Stomach smooth muscle (tissue), 2 donors: Measurements from ENCODE around the gene NEU1.
"Not testable (repeated sequence)": the region's sequence is repeated elsewhere in the genome, so short reads cannot be mapped to it uniquely, and the experiment has no call there.

Experiments used
- H3K27ac ChIP-seq: one replicate; pipeline ENCODE4 v1.7.0; 2013; ENCODE audit warnings: mild to moderate bottlenecking, low read length, inconsistent platforms
- H3K27me3 ChIP-seq, 2 donors: one replicate each; pipeline ENCODE4 v1.7.0; 2013; ENCODE audit warnings: low read length in 2 of 2; ENCODE audit not compliant: insufficient read depth in 2 of 2, control insufficient read depth in 1 of 2
- H3K36me3 ChIP-seq, 2 donors: one replicate each; pipeline ENCODE4 v1.7.0; 2013; ENCODE audit warnings: low read length in 2 of 2; ENCODE audit not compliant: control insufficient read depth in 2 of 2, insufficient read depth in 2 of 2
- H3K4me1 ChIP-seq: one replicate; pipeline ENCODE4 v1.7.0; 2013; ENCODE audit warnings: low read length; ENCODE audit not compliant: control insufficient read depth, insufficient read depth
- H3K4me3 ChIP-seq, 2 donors: one replicate each; pipeline ENCODE4 v1.7.0; 2013; ENCODE audit warnings: low read length in 2 of 2
- H3K9ac ChIP-seq, 2 donors: one replicate each; pipeline ENCODE4 v1.7.0; 2013; ENCODE audit warnings: low read length in 2 of 2, mild to moderate bottlenecking in 1 of 2
- H3K9me3 ChIP-seq, 2 donors: one replicate each; pipeline ENCODE4 v1.7.0; 2013; ENCODE audit warnings: low read length in 2 of 2; ENCODE audit not compliant: control insufficient read depth in 2 of 2
- donor health status: healthy.
- donor health status: Pancreatic carcinoma.

Gene NEU1

DNA sequence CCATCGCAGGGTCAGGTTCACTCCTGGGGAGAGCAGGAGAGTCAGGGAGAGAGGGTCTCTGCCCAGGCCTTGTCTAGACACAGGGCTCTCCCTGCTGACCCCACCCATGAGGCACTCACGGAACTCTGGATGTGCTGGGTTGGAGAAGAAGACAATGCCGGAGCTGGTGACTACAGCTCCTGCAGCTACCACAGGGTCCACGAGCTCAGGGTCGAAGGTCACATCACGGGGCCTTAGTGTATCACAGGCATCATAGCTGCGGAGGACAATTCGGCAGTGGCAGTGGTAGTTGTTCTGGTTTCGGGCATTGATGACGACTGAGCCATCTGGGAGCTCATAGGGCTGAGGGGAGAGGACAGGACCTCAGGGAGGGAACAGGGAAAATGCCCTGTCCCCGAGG is 2.7 kb downstream of the NEU1 start:
- Histone ChIP-seq H3K36me3 (peaks cover 24 to 30% of the 10 kb centered on the region in 2 donors), H3K4me3 (no peak overlapping the region), H3K27ac (no peak overlapping the region), H3K9ac (no peak overlapping the region), H3K9me3 (no peaks in the 10 kb centered on the region), H3K4me1 (peaks cover 24% of the 10 kb centered on the region), H3K27me3 (no peaks in the 10 kb centered on the region)

DNA sequence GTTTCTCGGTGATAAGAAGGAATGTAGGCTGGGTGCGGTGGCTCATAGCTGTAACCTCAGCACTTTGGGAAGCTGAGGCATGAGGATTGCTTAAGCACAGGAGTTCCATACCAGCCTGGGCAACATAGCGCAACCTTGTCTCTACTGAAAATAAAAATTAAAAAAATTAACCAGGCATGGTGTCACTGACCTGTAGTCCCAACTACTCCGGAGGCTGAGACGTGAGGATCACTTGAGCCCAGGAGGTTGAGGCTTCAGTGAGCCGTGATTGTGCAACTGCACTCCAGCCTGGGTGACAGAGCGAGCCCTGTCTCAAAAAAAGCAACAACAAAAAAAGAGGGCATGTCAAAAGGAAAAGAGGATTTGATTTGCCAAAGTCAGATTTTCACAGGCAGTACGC is 3.9 kb downstream of the NEU1 start:
- no peak overlapping the region for H3K4me3 ChIP-seq
- H3K4me1 ChIP-seq, result peaks cover 17% of the 10 kb centered on the region
- H3K36me3 ChIP-seq, result peaks cover 24 to 30% of the 10 kb centered on the region in 2 donors
- H3K27ac ChIP-seq, result no peak overlapping the region
- H3K27me3 ChIP-seq, result no peaks in the 10 kb centered on the region
- no peaks in the 10 kb centered on the region for H3K9me3 ChIP-seq
- H3K9ac ChIP-seq, result no peak overlapping the region

DNA sequence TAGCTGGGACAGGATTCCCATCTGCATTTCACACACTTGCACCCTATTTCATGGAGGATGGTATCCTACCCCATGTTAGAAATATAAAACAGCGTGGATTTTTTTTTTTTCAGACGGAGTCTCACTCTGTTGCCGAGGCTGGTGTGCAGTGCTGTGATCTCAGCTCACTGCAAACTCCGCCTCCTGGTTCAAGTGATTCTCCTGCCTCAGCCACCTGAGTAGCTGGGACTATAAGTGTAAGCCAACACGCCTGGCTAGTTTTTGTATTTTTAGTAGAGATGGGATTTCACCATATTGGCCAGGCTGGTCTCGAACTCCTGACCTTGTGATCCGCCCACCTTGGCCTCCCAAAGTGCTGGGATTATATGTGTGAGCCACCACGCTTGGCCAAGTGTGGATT is 4.8 kb downstream of the NEU1 start:
- Histone ChIP-seq H3K36me3 (peaks cover 24 to 30% of the 10 kb centered on the region in 2 donors), H3K4me1 (peaks cover 12% of the 10 kb centered on the region)
- H3K9ac ChIP-seq, H3K27me3 ChIP-seq, H3K4me3 ChIP-seq, H3K27ac ChIP-seq, H3K9me3 ChIP-seq: not testable (repeated sequence)

DNA sequence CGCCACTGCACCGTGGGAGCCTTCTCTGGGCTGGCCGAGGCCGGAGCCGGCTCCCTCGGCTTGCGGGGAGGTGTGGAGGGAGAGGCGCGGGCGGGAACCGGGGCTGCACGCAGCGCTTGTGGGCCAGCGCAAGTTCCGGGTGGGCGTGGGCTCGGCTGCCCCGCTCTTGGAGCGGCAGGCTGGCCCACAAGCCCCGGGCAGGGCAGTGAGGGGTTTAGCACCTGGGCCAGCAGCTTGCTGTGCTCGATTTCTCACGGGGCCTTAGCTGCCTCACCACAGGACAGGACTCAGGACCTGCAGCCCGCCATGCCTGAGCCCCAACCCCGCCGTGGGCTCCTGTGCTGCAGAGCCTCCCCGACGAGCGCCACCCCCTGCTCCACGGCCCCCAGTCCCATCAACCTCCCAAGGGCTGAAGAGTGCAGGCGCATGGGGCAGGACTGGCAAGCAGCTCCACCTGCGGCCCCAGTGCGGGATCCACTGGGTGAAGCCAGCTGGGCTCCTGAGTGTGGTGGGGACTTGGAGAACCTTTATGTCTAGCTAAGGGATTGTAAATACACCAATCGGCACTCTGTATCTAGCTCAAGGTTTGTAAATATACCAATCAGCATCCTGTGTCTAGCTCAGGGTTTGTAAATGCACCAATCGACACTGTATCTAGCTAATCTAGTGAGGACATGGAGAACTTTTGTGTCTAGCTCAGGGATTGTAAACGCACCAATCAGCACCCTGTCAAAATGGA is 10.5 kb downstream of the NEU1 start:
- not testable (repeated sequence) for H3K4me1 ChIP-seq, H3K9ac ChIP-seq, H3K27me3 ChIP-seq, H3K4me3 ChIP-seq, H3K9me3 ChIP-seq, H3K36me3 ChIP-seq, H3K27ac ChIP-seq

DNA sequence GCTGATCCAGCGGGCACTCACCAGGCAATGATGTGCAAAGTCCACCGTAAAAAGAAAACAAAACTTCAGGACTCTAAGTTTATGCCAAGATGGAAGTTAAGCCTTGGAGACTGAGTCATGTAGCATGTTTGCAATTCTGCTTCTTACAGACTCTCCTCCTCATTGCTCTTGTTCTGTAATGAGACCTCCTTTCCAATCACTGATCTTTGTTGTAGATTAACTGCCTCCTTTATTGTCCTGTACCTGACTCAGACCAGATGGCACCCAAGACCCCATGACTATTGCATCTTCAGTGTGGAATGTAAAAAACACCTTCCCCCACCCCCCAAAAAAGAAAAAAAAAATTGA is 11.2 kb downstream of the NEU1 start:
- Histone ChIP-seq H3K9ac (no peak overlapping the region), H3K9me3 (no peaks in the 10 kb centered on the region), H3K27me3 (no peaks in the 10 kb centered on the region), H3K27ac (no peak overlapping the region), H3K4me3 (no peak overlapping the region), H3K4me1 (no peaks in the 10 kb centered on the region), H3K36me3 (no peaks in the 10 kb centered on the region)

DNA sequence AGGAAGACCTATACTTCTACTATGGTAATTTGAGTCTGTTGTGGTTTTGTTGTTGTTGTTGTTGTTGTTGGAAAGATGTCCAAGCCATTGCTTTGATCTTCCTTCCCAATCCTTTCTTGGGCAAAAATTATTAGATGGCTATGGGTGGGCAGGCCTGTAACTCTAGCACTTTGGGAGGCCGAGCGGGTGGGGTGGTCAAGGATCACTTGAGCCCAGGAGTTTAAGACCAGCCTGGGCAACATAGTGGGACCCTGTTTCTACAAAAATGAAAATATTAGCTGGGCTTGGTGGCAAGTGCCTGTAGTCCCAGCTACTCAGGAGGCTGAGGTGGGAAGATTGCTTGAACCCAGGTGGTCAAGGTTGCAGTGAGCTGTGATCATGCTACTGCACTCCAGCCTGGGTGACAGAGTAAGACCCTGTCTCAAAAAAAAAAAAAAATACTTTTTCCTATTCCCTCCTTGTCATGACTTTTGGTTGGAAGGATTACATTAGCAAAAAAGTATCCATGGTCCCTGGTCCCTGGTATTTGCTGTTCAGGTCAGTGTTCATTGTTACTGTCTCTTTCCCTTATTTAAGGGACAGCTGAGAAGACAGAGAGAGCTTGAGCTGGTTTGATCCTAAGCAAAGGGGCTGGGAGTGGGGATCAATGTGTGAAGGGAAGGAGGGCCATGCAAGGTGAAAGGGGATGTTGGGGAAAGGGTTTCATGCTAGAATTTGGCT is 11.7 kb downstream of the NEU1 start:
- no peak overlapping the region for H3K9ac ChIP-seq
- H3K27ac ChIP-seq, result no peak overlapping the region
- H3K36me3 ChIP-seq, result no peaks in the 10 kb centered on the region
- no peaks in the 10 kb centered on the region for H3K9me3 ChIP-seq
- no peak overlapping the region for H3K4me3 ChIP-seq
- no peaks in the 10 kb centered on the region for H3K27me3 ChIP-seq
- H3K4me1 ChIP-seq, result no peaks in the 10 kb centered on the region

DNA sequence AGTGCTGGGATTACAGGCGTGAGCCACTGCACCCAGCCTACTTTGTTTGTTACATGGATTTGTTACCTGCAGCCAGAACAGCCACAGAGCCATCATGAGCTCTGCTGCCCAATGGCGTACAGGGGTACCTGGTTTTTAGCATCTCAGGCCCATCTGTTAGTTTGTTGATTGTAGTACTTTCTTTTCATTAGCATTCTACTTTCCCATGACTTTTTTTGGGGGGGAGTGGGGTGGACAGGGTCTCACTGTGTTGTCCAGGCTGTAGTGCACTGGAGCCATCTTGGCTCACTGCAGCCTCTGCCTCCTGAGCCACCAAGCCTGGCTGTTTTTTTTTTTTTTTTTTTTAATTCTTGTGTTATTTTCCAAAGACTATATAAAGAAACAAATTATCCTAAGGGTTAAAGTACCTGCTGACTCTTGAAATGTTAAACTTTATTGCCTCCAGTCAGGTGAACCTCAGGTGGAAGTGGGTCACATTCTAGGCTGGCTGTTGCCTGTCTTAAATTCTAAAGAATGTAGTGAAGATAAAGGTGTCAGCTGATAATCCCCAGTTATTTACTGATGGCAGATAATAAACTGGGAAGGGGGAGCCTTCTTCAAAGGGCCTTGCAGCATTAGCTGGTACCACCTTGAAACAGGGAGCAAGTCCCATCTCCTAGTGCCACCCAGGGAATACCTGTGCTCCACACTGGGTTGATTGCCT is 15.2 kb downstream of the NEU1 start:
- Histone ChIP-seq H3K4me3 (no peak overlapping the region), H3K27ac (no peak overlapping the region), H3K4me1 (no peaks in the 10 kb centered on the region), H3K27me3 (no peaks in the 10 kb centered on the region), H3K36me3 (peaks cover 0 to 11% of the 10 kb centered on the region in 2 donors), H3K9me3 (no peaks in the 10 kb centered on the region), H3K9ac (no peak overlapping the region)

DNA sequence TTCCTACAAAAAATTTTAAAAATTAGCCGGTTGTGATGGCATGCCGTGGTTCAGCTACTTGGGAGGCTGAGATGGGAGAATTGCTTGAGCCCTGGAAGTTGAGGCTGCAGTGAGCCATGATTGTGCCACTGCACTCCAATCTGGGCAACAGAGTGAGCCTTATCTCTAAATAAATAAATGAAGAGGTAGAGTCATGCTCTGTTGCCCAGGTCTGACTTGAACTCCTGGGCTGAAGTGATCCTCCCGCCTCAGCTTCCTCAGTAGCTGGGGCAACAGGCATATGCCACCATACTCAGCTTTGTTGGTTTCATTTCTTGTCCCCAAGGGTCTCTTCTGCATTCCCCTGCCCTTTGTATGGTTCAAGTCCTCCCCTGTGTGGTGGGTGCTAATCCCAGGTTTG is 18.1 kb downstream of the NEU1 start:
- Histone ChIP-seq H3K4me3 (no peak overlapping the region), H3K36me3 (peaks cover 2 to 24% of the 10 kb centered on the region in 2 donors), H3K9ac (no peak overlapping the region), H3K27me3 (no peaks in the 10 kb centered on the region), H3K27ac (no peak overlapping the region), H3K9me3 (no peaks in the 10 kb centered on the region), H3K4me1 (no peaks in the 10 kb centered on the region)

DNA sequence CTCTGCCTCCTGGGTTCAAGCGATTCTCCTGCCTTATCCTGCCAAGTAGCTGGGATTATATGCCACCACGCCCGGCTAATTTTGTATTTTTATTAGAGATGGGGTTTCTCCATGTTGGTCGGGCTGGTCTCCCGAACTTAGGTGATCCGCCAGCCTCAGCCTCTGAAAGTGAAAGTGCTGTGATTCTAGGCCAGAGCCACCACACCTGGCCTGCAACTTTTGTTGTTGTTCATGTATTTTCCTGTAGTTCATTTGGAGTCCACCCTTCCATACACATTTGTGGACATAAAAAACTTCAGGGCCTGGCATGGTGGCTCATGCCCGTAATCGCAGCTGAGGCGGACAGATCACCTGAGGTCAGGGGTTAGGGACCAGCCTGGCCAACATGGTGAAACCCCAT is 20.6 kb downstream of the NEU1 start:
- Histone ChIP-seq H3K36me3 (peaks cover 17 to 40% of the 10 kb centered on the region in 2 donors), H3K27me3 (no peaks in the 10 kb centered on the region), H3K4me1 (peaks cover 10% of the 10 kb centered on the region), H3K4me3 (no peak overlapping the region), H3K27ac (no peak overlapping the region), H3K9ac (no peak overlapping the region), H3K9me3 (no peaks in the 10 kb centered on the region)

DNA sequence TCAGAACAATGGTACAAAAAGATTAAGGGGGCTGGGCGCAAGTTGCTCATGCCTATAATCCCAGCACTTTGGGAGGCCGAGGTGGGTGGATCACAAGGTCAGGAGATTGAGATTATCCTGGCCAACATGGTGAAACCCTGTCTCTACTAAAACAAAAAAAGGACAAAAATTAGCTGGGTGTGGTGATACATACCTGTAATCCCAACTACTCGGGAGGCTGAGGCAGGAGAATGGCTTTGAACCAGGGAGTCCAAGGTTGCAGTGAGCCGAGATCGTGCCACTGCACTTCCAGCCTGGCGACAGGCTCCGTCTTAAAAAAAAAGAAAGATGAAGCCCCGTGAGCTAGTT is 22.9 kb downstream of the NEU1 start:
- Histone ChIP-seq H3K4me1 (peaks cover 28% of the 10 kb centered on the region), H3K36me3 (peaks cover 17 to 43% of the 10 kb centered on the region in 2 donors)
- not testable (repeated sequence) for H3K27ac ChIP-seq, H3K27me3 ChIP-seq, H3K9ac ChIP-seq, H3K9me3 ChIP-seq, H3K4me3 ChIP-seq

DNA sequence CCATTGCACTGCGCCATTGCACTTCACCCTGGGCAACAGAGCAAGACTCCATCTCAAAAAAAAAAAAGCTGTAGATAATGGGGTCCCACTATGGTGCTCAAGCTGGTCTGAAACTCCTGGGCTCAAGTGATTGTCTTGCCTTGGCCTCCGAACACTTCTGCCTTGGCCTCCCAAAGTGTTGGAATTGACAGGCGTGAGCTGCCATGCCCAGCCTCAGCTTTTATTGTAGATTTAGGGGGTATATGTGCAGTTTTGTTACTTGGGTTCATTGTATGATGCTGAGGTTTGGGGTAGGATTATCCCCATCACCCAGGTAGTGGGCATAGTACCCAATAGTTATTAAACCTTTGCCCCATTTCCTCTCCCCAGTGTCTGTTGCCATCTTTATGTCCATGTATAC is 23.7 kb downstream of the NEU1 start:
- Histone ChIP-seq H3K4me3 (no peak overlapping the region), H3K36me3 (peaks cover 17 to 36% of the 10 kb centered on the region in 2 donors), H3K27ac (no peak overlapping the region), H3K9ac (no peak overlapping the region), H3K27me3 (no peaks in the 10 kb centered on the region), H3K4me1 (peaks cover 28% of the 10 kb centered on the region), H3K9me3 (no peaks in the 10 kb centered on the region)
